Ascending aorta (tissue), 2 donors: ENCODE results near the gene STT3B. TPM values are rescaled to one million over a fixed set of nuclear protein-coding genes. Genes with fewer than 3 reads are reported as not detected.

Source experiments
- DNase-seq, 2 donors: peaks; one replicate each; pipeline ENCODE4 v3.0.0-alpha.2; 2019; ENCODE audit warnings: low spot score in 2 of 2
- H3K27ac ChIP-seq, 2 donors: fragments of 200-600 bp; sonication (generic); one replicate each; pipeline ENCODE4 v1.5.1; 2016 to 2017; ENCODE audit warnings: mild to moderate bottlenecking in 1 of 2
- H3K27me3 ChIP-seq: fragments of 200-600 bp; sonication (generic); one replicate; pipeline ENCODE4 v1.5.1; 2017
- H3K36me3 ChIP-seq, 2 donors: fragments of 200-600 bp; sonication (generic); one replicate each; pipeline ENCODE4 v1.5.1; 2016
- H3K4me1 ChIP-seq, 2 donors: fragments of 200-600 bp; sonication (generic); one replicate each; pipeline ENCODE4 v1.5.1; 2016 to 2017; ENCODE audit warnings: mild to moderate bottlenecking in 1 of 2
- H3K4me3 ChIP-seq, 2 donors: fragments of 200-600 bp; sonication (generic); one replicate each; pipeline ENCODE4 v1.5.1; 2016 to 2017; ENCODE audit warnings: mild to moderate bottlenecking in 1 of 2
- H3K9me3 ChIP-seq, 2 donors: fragments of 200-600 bp; sonication (generic); one replicate each; pipeline ENCODE4 v1.5.1; 2016
- intact Hi-C: fragments of 100-400 bp; cut with DNase I; formaldehyde crosslinking; loops from one replicate; pipeline ENCODE4 v1.15.1; 2023
- total RNA-seq: library from RNA; depleted of rRNA; stranded (reverse); fragments of >200 nt; gene quantifications from one replicate; pipeline ENCODE4 v1.1.0, GENCODE V29; 2016
- TF ChIP-seq, protein P1 (sequence below), 3 experiments: fragments of 200-600 bp in 2 of 3; fragments of 450-650 bp in 1 of 3; sonication (generic) in 2 of 3; IDR thresholded peaks; one replicate each; pipeline ENCODE4 v1.5.1; 2016 to 2019; ENCODE audit warnings: antibody characterized with exemption in 3 of 3, mild to moderate bottlenecking in 1 of 3, moderate library complexity in 1 of 3

Gene STT3B
- total RNA-seq, 1 donor from 2014 or later = 79.5 TPM

GRCh38 chr3:31522152-31522551 is 10.6 kb upstream of the STT3B start:
- no peak for DNase-seq
- no peaks in the 10 kb centered on the region for H3K4me1 ChIP-seq
- no peak overlapping the region for H3K4me3 ChIP-seq
- intact Hi-C loops = no loop called here
- no peak overlapping the region for H3K27ac ChIP-seq
- no peaks in the 10 kb centered on the region for H3K9me3 ChIP-seq
- H3K36me3 ChIP-seq = no peaks in the 10 kb centered on the region
- H3K27me3 ChIP-seq = no peaks in the 10 kb centered on the region
- TF ChIP-seq, protein P1, sequence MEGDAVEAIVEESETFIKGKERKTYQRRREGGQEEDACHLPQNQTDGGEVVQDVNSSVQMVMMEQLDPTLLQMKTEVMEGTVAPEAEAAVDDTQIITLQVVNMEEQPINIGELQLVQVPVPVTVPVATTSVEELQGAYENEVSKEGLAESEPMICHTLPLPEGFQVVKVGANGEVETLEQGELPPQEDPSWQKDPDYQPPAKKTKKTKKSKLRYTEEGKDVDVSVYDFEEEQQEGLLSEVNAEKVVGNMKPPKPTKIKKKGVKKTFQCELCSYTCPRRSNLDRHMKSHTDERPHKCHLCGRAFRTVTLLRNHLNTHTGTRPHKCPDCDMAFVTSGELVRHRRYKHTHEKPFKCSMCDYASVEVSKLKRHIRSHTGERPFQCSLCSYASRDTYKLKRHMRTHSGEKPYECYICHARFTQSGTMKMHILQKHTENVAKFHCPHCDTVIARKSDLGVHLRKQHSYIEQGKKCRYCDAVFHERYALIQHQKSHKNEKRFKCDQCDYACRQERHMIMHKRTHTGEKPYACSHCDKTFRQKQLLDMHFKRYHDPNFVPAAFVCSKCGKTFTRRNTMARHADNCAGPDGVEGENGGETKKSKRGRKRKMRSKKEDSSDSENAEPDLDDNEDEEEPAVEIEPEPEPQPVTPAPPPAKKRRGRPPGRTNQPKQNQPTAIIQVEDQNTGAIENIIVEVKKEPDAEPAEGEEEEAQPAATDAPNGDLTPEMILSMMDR (IDR thresholded peaks at IDR 0.05) = no peak

DNA sequence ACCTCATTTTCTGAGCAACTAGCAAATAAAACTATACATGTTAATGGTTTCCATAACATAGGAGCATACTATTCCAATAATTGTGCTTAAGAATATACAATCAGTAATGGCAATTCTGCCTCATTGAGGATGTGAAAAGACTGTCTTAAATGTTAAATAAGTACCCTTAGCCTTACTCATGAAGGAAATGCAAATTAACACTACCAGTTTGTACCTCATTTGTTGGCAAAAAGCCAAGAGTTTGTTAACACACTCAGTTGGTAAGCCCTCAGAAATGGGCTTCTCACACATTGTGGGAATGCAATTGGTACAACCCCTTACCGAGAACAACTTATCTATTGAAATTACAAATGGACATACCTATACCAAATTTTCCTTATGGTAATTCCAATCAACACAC is 9.2 kb upstream of the STT3B start:
- H3K4me3 ChIP-seq = no peak overlapping the region
- no peak for DNase-seq
- TF ChIP-seq, protein P1 (IDR thresholded peaks at IDR 0.05) = no peak
- no peak overlapping the region for H3K27ac ChIP-seq
- no peaks in the 10 kb centered on the region for H3K27me3 ChIP-seq
- no peaks in the 10 kb centered on the region for H3K9me3 ChIP-seq
- H3K36me3 ChIP-seq = no peaks in the 10 kb centered on the region
- intact Hi-C loops = no loop called here
- no peaks in the 10 kb centered on the region for H3K4me1 ChIP-seq

- TF ChIP-seq, protein P1 (IDR thresholded peaks at IDR 0.05) = no peak
- no peak for DNase-seq
- no peaks in the 10 kb centered on the region for H3K9me3 ChIP-seq
- no peaks in the 10 kb centered on the region for H3K4me1 ChIP-seq
- no peak overlapping the region for H3K27ac ChIP-seq
- intact Hi-C loops = no loop called here
- H3K27me3 ChIP-seq = no peaks in the 10 kb centered on the region
- no peak overlapping the region for H3K4me3 ChIP-seq
- H3K36me3 ChIP-seq = no peaks in the 10 kb centered on the region
These were observed 7.2 kb upstream of the STT3B start for GRCh38 chr3:31525532-31525931.

GRCh38 chr3:31529421-31529820 is 3.3 kb upstream of the STT3B start:
- Histone ChIP-seq H3K9me3 (no peaks in the 10 kb centered on the region), H3K36me3 (no peaks in the 10 kb centered on the region), H3K27ac (no peak overlapping the region), H3K27me3 (no peaks in the 10 kb centered on the region), H3K4me1 (peaks cover 0 to 2% of the 10 kb centered on the region in 2 donors), H3K4me3 (no peak overlapping the region)
- DNase-seq = no peak
- intact Hi-C loops = no loop called here
- TF ChIP-seq, protein P1 (IDR thresholded peaks at IDR 0.05) = no peak

- intact Hi-C loops = loop anchor here (5.0 to 10.0 kb wide), 6 partner anchors 235 to 1905 kb away; no protein-coding TSS in a partner anchor
- Histone ChIP-seq H3K27ac (no peak overlapping the region), H3K9me3 (no peaks in the 10 kb centered on the region), H3K4me1 (peaks cover 2 to 4% of the 10 kb centered on the region in 2 donors), H3K27me3 (no peaks in the 10 kb centered on the region), H3K4me3 (peak overlapping the region; percentile 76 to 80), H3K36me3 (no peaks in the 10 kb centered on the region)
- DNase-seq = no peak
- TF ChIP-seq, protein P1 (IDR thresholded peaks at IDR 0.05) = no peak
These were observed 2.4 kb upstream of the STT3B start for GRCh38 chr3:31530039-31530959.
